ENCODE data around the gene LLGL1. TPM values are rescaled to one million over a fixed set of nuclear protein-coding genes. Genes with fewer than 3 reads are reported as not detected.

Gene LLGL1
- total and polyA plus RNA-seq, 10 of the 15 experiments (the other 5 are each of a cell fraction or from before 2014, with no cell fraction given), result 0.02 to 9.2 (median 2.5) TPM

DNA sequence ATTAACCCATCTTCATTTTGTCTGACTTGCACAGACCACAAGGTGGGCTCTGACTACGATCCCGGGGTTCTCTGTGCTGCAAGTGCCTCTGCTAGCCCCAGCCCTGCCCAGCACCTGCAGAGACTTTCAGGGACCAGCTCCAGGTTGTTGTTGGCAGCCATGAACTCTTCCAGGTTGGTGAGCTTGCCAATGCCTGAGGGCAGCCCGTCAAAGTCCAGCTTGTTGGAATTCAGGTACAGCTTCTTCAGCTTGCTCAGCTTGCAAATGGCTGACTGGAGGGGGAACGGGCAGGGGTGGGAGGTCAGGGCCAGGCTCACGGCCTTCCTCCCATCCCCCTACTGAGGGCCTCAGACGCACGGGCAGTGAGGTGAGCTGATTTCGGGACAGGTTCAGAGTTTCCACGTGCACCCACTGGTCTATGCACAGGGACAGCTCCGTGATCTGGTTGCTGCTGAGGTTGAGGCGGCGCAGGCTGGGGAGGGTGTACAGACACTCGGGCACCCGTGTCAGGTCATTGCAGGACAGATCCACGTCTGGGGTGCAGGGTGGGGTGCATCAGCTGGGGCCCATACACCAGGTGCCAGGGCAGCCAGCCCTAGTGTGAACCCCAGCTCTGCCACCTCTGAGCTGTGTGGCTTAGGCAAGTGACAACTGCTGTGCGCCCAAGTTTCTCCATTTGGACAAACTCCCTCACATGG lies 27.9 kb downstream of the LLGL1 start:
- no peak overlapping the region for H3K9ac ChIP-seq (ENCODE audit: control insufficient read depth, insufficient read depth, low read length)
- no peaks in the 10 kb centered on the region for H4K20me1 ChIP-seq (ENCODE audit: control insufficient read depth, insufficient read depth)
- no peak overlapping the region for H3K4me3 ChIP-seq
- FAIRE-seq, result no peak
- SMC1A ChIA-PET (ENCODE audit: uncharacterized antibody, unreplicated experiment), result no interaction called here
- no peak overlapping the region for H3K27ac ChIP-seq (ENCODE audit: control insufficient read depth, insufficient read depth)
- TF ChIP-seq BHLHE40 (IDR thresholded peaks at IDR 0.05; ENCODE audit: borderline replicate concordance in 1 of 2, low read depth in 2 of 2, low read length in 1 of 2) (no peak), JUNB (IDR thresholded peaks at IDR 0.05) (no peak), BACH1 (IDR thresholded peaks at IDR 0.05; ENCODE audit: borderline replicate concordance) (no peak), ZNF207 (IDR thresholded peaks at IDR 0.05; ENCODE audit: borderline replicate concordance) (no peak), MEF2A (IDR thresholded peaks at IDR 0.05; ENCODE audit: insufficient read depth, low read depth, low read length) (no peak), TCF7 (IDR thresholded peaks at IDR 0.05; ENCODE audit: borderline replicate concordance) (no peak), MXI1 (IDR thresholded peaks at IDR 0.05; ENCODE audit: low read depth, low read length) (no peak), YY1 (IDR thresholded peaks at IDR 0.05; ENCODE audit: low read depth, low read length) (no peak), ZSCAN29 (IDR thresholded peaks at IDR 0.05) (no peak), SMC3 (IDR thresholded peaks at IDR 0.05; ENCODE audit: borderline replicate concordance, low read length) (no peak), SIX5 (IDR thresholded peaks at IDR 0.05; ENCODE audit: low read depth, low read length, severe bottlenecking) (no peak), SMAD1 (IDR thresholded peaks at IDR 0.05; ENCODE audit: low read depth, partially characterized antibody) (no peak), NRF1 (conservative IDR thresholded peaks at IDR 0.05; ENCODE audit: low read depth, low read length) (no peak), NR2F1 (conservative IDR thresholded peaks at IDR 0.05) (no peak), CREB1 (IDR thresholded peaks at IDR 0.05; ENCODE audit: low read depth) (no peak)
- TF ChIP-seq, protein P1, sequence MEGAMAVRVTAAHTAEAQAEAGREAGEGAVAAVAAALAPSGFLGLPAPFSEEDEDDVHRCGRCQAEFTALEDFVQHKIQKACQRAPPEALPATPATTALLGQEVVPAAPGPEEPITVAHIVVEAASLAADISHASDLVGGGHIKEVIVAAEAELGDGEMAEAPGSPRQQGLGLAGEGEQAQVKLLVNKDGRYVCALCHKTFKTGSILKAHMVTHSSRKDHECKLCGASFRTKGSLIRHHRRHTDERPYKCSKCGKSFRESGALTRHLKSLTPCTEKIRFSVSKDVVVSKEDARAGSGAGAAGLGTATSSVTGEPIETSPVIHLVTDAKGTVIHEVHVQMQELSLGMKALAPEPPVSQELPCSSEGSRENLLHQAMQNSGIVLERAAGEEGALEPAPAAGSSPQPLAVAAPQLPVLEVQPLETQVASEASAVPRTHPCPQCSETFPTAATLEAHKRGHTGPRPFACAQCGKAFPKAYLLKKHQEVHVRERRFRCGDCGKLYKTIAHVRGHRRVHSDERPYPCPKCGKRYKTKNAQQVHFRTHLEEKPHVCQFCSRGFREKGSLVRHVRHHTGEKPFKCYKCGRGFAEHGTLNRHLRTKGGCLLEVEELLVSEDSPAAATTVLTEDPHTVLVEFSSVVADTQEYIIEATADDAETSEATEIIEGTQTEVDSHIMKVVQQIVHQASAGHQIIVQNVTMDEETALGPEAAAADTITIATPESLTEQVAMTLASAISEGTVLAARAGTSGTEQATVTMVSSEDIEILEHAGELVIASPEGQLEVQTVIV (IDR thresholded peaks at IDR 0.05; ENCODE audit: borderline replicate concordance, partially characterized antibody), result no peak
- TF ChIP-seq, protein P2, sequence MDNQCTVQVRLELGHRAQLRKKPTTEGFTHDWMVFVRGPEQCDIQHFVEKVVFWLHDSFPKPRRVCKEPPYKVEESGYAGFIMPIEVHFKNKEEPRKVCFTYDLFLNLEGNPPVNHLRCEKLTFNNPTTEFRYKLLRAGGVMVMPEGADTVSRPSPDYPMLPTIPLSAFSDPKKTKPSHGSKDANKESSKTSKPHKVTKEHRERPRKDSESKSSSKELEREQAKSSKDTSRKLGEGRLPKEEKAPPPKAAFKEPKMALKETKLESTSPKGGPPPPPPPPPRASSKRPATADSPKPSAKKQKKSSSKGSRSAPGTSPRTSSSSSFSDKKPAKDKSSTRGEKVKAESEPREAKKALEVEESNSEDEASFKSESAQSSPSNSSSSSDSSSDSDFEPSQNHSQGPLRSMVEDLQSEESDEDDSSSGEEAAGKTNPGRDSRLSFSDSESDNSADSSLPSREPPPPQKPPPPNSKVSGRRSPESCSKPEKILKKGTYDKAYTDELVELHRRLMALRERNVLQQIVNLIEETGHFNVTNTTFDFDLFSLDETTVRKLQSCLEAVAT (IDR thresholded peaks at IDR 0.05), result no peak
- RAD21 ChIA-PET (ENCODE audit: unreplicated experiment), result no interaction called here
- DNase-seq (ENCODE audit: low read depth, low spot score), result no peak
- POLR2A ChIA-PET, result no interaction called here
- peaks cover 11 to 23% of the 10 kb centered on the region in 2 experiments for H3K36me3 ChIP-seq (ENCODE audit: control insufficient read depth in 2 of 2, insufficient read depth in 2 of 2, low read length in 1 of 2)
- in situ Hi-C loops (cut with MboI), result no loop called here
- no peak overlapping the region for H2AFZ ChIP-seq (ENCODE audit: control insufficient read depth, low read depth, low read length)
- H3K27me3 ChIP-seq (replicated peaks in 1 of 2; ENCODE audit: control insufficient read depth in 2 of 2, insufficient read depth in 2 of 2, low read length in 1 of 2), result no peaks in the 10 kb centered on the region
- H3K4me1 ChIP-seq (ENCODE audit: control insufficient read depth, insufficient read depth, low read length), result peaks cover 3% of the 10 kb centered on the region
- CTCF ChIA-PET, result no interaction called here
- no TSS peak for BruUV-seq (replicated peaks)
- peaks cover 13% of the 10 kb centered on the region for H3K79me2 ChIP-seq (ENCODE audit: control insufficient read depth, insufficient read depth, low read length)
- no peak overlapping the region for H3K4me2 ChIP-seq (ENCODE audit: control insufficient read depth, insufficient read depth)
- intact Hi-C loops (cut with micrococcal nuclease; ENCODE audit: unreplicated experiment), result no loop called here
- ATAC-seq, result no peak
- 92% methylated on average over 16 of the region's 16 CpGs for WGBS (ENCODE audit: insufficient coverage, insufficient replicate concordance, low lambda C conversion rate, missing lambda C conversion rate)
- H3K9me3 ChIP-seq (replicated peaks; ENCODE audit: control insufficient read depth, insufficient read depth, low read length), result no peaks in the 10 kb centered on the region

Data from GM12878 (cell line).